ENCODE results near the gene TNFAIP8. TPM values are rescaled to one million over a fixed set of nuclear protein-coding genes. Genes with fewer than 3 reads are reported as not detected.

TNFAIP8 gene
- total and polyA plus RNA-seq, 9 of the 15 experiments (the other 6 are each of a cell fraction or from before 2014, with no cell fraction given): 29.9 to 52.2 (median 44.8) TPM

GRCh38 chr5:119411361-119412278, 55.8 kb downstream of the TNFAIP8 start (continued):
- TF ChIP-seq CHD7 (IDR thresholded peaks at IDR 0.05; ENCODE audit: low read depth, low read length): no peak
- TF ChIP-seq ARID3B (CRISPR knock-in tag; IDR thresholded peaks at IDR 0.05; ENCODE audit: borderline replicate concordance): no peak
- no peak for TF ChIP-seq SIN3A (IDR thresholded peaks at IDR 0.05; ENCODE audit: borderline replicate concordance in 2 of 2, control insufficient read depth in 1 of 2, low read depth in 2 of 2, low read length in 2 of 2)
- no peak for TF ChIP-seq CREBBP (IDR thresholded peaks at IDR 0.05; ENCODE audit: low read depth, low read length)
- TF ChIP-seq GABPA (tag; conservative IDR thresholded peaks at IDR 0.05; ENCODE audit: low read depth): no peak
- no peak for TF ChIP-seq NCOA6 (IDR thresholded peaks at IDR 0.05)
- no peak for TF ChIP-seq ZNF707 (CRISPR knock-in tag; conservative IDR thresholded peaks at IDR 0.05)
- TF ChIP-seq MAFK (IDR thresholded peaks at IDR 0.05; ENCODE audit: low read length): no peak
- TF ChIP-seq MBD2 (IDR thresholded peaks at IDR 0.05; ENCODE audit: borderline replicate concordance, low read depth): no peak
- TF ChIP-seq ZNF764 (CRISPR knock-in tag; IDR thresholded peaks at IDR 0.05; ENCODE audit: low read depth): no peak
- TF ChIP-seq BRCA1 (IDR thresholded peaks at IDR 0.05): no peak
- TF ChIP-seq BRCA1 (CRISPR knock-in tag; IDR thresholded peaks at IDR 0.05): no peak
- TF ChIP-seq ILK (tag; IDR thresholded peaks at IDR 0.05; ENCODE audit: borderline replicate concordance, low read depth): no peak
- peak; percentile 65 for TF ChIP-seq MEIS2 (IDR thresholded peaks at IDR 0.05; ENCODE audit: partially characterized antibody)
- no peak for TF ChIP-seq ZNF175 (CRISPR knock-in tag; IDR thresholded peaks at IDR 0.05; ENCODE audit: low read depth)
